ENCODE data around the gene C16orf87.
"Not testable (repeated sequence)": the region's sequence is repeated elsewhere in the genome, so short reads cannot be mapped to it uniquely, and the experiment has no call there.

Gene C16orf87

DNA sequence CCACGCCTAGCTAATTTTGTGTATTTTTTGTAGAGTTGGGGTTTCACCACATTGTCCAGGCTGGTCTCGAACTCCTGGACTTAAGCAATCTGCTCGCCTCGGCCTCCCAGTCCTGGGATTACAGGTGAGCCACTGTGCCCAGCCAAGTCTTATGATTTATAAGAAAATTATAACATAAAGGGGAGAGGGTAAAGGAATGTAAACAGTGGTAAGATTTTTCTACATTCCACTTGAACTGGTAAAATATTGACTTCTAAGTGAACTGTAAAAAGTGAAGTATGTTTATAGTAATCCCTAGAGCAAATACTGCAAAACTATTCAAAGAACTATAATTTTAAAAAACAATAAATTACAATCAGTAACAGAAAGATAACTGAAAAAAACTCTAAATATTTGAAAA lies 33.5 kb downstream of the C16orf87 start:
- no peak for DNase-seq

DNA sequence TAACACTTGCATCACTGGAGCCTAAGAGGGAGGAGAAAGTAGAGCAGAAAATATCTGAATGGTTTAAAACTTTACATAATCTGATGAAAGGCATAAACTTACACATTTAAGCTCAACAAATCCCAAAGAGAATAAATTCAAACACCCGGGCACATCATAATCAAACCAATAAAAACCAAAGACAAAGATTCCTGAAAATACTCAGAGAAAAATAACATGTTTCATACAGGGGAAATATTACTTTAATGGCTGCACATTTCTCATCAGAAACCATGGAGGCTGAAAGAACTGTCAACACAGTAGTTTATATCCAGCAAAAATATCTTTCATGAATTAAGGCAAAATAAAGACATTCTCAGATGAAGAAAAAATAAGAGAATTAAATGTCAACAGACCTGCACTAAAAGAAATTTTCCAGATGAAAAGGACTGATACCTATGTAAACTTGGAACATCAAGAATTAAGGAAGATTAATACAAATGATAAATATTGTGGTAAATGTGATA lies 34.2 kb downstream of the C16orf87 start:
- DNase-seq, result no peak

DNA sequence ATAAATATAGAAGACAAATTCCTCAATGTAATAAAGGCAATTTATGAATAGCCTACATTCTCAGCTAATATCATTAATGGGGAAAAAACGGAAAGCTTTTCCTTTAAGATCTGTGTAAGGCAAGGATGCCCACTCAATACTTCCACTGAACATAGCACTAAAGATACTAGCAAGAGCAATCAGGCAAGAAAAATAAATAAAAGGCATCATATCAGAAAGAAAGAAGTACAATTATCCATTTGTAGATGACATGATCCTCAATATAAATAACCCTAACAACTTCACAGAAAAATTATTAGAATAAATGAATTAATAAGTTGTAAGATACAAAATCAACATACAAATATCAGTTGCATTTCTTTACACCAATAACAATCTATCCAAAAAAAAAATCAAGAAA lies 37.1 kb downstream of the C16orf87 start:
- no peak for DNase-seq

DNA sequence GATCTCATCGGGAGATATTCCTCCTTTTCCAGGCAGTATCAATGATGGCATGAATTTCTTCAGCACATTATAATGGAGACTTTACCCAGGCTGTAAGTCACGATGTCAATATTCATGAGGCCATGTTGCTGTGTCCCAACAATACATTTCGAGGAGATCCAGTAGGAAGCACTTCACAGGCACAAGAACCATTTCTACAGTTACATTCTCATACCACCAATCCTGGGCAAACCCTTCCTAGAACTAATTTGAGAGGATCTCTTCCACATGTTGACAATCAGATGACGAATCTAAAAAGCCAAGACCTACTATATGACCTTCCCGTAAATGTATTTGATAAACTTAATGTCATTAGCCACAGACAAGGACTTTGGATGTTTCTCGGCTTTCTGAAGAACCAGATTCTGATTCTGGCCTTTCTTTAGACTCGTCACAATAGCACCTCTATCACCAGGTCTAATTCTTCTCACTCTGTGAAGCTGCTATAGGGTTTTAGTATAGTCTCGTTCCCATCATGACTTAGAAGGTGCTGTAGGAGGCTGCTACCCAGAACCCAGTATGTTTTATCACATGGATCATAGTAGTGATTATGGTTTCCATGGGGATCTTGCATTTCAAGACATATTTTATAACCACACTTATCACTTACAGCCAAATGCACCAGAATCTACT lies 40.2 kb downstream of the C16orf87 start:
- DNase-seq, result no peak

GRCh38 chr16:46789499-46790414 lies 41.2 kb downstream of the C16orf87 start:
- peak; percentile 78 for DNase-seq

GRCh38 chr16:46788891-46789474 lies 42.0 kb downstream of the C16orf87 start:
- no peak for DNase-seq

GRCh38 chr16:46787909-46788308 lies 43.1 kb downstream of the C16orf87 start:
- no peak for DNase-seq

DNA sequence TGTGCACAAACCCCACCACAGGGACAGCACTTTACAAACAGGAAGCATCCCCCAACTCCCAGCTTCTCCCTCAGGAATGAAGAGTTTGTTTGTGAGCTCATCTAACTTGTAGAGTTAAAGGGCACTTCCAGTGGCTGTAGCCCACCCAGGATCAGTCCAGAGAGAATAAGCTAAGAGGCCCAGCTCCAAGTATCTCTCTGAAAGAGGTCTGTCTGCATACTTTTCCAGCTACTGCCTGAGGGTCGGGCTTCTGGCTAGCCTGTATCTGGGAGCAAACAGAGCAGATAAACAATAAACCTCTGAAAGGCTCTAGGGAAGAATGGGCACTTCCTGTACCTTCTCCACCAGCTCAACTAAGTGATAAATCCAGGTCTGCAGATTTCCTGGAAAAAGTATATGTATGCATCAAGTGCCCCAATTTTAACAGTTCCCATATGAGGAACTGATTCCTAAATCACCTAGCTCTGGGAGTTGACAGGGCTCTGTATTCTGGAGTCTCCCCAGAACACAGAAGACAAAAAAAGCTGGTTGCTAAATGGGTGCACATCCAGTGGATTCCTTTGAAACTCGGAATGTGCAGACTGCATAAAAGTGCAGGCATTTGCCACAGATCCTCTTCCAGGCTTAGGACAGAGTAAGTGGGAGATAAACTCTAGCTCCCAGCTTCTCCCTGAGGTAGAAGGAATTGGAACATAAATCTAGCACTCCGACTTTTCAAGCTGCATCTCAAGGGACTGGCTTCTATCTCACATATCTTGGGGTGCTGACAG lies 45.7 kb downstream of the C16orf87 start:
- no peak for DNase-seq

- DNase-seq, result not testable (repeated sequence)
These were observed 46.4 kb downstream of the C16orf87 start for GRCh38 chr16:46784569-46784968.

- no peak for DNase-seq
These were observed 47.2 kb downstream of the C16orf87 start for GRCh38 chr16:46783800-46784199.

- no peak for DNase-seq
These were observed 48.7 kb downstream of the C16orf87 start for GRCh38 chr16:46782320-46782719.

DNA sequence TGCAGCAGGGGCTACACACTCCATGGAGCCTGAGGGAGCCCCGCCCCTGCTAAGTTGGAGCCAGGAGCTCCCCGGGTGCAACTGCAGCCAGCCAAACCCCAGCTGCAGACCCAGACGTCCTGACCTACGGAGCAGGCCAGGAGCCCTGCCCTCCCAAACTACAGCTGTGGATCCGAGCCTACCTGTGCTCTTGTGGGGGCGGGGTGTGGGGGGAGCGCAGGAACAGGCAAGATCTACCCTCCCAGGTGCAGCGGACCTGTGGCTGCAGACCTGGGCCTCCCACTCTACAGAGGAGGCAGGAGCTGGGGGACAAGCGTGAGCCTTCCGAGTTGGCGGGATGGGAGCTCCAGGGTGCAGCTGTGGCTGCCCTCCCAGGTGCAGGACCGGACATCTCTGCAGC lies 53.2 kb downstream of the C16orf87 start:
- no peak for DNase-seq

DNA sequence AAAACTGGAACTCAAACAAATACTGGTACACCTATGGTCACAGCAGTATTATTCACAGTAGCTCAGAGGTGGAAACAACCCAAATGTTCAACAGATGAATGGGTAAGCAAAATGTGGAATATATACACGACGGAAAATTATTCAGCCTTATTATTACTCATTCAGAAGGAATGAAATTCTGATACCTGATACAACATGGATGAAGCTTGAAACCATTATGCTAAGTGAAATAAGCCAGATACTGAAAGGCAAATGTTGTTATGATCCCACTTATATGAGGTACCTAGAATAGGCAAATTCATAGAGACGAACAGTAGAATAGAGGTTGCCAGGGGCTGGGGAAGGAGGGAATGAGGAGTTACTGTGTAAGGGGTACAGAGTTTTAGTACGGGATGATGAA lies 55.8 kb downstream of the C16orf87 start:
- DNase-seq, result no peak

GRCh38 chr16:46774743-46775177 lies 56.2 kb downstream of the C16orf87 start:
- DNase-seq, result no peak

DNA sequence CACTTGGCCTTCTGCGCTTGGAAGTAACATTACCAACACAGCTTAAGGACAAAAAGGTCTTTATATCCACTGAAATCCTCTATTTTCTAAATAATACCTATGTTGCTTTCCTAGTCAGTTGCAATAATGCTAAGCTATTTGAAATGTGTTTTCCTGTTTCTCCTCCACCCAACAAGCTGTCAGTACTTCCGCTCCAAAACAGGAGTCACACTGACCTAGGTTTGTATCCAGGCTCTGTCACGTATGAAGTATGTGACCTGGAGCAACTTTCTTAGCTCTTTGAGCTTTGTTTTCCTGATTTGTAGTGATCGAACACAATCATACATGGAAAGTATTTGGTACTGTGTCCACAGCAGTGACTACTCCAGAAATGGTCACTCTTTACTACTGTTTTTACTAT lies 58.5 kb downstream of the C16orf87 start:
- DNase-seq, result no peak

DNA sequence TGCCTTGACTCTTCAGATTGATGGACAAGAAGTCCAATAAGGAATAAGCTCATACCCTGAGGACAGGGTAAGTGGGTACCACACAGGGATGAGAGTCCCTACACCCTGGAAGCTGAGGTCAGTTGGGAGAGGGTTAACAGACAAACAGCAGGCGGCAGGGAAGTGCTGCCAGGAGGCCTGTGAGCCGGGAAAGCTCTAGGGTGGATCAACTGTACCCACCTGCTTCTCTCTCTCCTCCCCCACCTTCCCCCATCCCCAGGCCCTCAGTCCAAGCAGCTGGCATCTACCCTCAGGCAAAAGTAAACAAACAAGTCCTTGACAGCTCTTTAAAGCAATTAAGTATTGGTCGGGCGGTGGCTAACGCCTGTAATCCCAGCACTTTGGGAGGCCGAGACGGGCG lies 62.2 kb downstream of the C16orf87 start:
- no peak for DNase-seq

DNA sequence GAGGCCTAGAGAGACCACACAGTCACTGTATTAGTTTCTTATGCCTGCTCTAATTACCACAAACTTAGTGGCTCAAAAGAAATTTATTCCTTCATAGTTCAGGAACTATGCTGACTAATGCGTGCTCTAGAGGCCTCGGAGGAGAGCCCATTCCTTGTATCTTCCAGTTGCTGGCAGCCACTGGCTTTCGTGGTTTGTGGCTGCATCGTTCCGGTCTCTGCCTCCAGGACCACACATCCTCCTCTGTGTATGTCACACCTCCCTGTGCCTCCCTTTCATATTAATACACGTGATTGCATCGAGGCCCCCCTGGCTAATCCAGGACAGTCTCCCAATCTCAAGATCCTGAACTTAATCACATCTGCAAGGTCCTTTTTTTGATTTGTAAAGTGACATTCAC lies 65.9 kb downstream of the C16orf87 start:
- DNase-seq, result no peak

- no peak for DNase-seq
These were observed 67.8 kb downstream of the C16orf87 start for GRCh38 chr16:46763147-46763546.

DNA sequence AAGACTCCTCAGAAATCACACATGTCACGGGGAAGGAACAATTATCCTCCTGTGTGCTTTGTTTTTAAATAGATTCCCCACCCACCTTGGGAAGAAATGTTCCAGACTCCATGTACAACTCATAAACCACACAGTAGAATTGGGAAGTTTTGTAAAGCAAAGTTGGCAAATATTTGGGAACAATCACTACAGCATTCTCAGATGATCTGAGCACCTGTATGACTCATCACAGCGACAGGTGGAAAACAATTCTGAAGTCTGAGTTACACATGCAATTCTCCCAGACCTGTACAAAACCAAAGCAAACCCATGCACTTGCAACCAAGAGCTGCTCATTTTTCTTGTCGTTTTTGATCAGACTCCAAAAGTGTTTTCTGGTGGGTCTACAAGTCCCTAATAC lies 68.4 kb downstream of the C16orf87 start:
- no peak for DNase-seq

GRCh38 chr16:46759309-46759708 lies 71.7 kb downstream of the C16orf87 start:
- DNase-seq, result no peak

DNA sequence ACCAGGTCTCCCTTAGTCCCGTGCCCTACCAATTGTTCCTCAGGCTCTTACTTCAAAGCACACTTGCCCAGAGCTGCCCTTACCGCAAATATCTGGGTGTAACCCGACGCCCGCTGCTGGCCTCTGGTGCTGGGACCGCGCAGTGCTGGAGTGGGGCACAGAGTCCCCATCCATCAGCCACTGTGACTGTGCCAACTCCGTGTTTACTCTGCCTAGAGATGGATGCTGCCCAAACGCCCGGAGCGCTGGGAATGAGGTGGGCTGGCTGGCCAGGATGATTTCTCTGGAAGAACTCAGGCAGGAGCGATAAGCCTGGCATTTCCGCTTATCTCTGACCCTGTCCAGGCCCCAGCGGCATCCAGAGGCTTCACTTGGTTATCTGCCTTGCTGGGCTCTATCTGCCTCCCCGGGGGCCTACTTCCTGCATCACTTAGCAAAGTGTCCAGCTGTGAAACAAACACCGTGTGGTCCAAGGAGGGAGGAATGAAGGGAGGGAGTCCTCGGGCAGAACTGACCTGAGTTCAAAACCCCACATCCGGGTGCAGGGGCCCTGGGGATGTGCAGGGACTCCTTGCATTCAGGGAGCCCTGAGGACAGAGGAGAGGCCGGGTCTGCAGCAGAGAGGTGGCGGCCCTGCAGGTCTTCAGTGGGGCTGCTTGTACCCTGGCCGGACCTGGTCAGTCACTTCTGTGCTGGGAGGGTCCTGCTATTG lies 73.5 kb downstream of the C16orf87 start:
- no peak for DNase-seq

- DNase-seq, result no peak
These were observed 74.2 kb downstream of the C16orf87 start for GRCh38 chr16:46756772-46757171.

Data from CD4-positive, alpha-beta T cell treated with Interleukin-4 for 4 hours (primary cell).